DOHH2 (cell line): Measurements from ENCODE around the gene TAF4.

Source experiments
- H3F3A ChIP-seq: fragments of 200-600 bp; sonication (generic), shearing (Covaris generic); 2 replicates; pipeline ENCODE4 v1.6.0; 2016; ENCODE audit warnings: antibody characterized with exemption, mild to moderate bottlenecking; ENCODE audit not compliant: control insufficient read depth, insufficient read depth
- H3K27ac ChIP-seq: fragments of 200-600 bp; sonication (generic); 2 replicates; pipeline ENCODE4 v1.5.1; 2014; ENCODE audit warnings: low read depth, mild to moderate bottlenecking, low read length, moderate library complexity
- H3K27me3 ChIP-seq: fragments of 200-600 bp; sonication (generic); 2 replicates; pipeline ENCODE4 v1.6.1; 2014; ENCODE audit warnings: mild to moderate bottlenecking, low read length, mixed read lengths; ENCODE audit not compliant: control insufficient read depth
- H3K36me3 ChIP-seq: fragments of 200-600 bp; sonication (generic); 2 replicates; pipeline ENCODE4 v1.6.1; 2014; ENCODE audit warnings: mild to moderate bottlenecking, low read length, moderate library complexity, mixed read lengths; ENCODE audit not compliant: control insufficient read depth
- H3K4me1 ChIP-seq: fragments of 200-600 bp; sonication (generic); 2 replicates; pipeline ENCODE4 v1.6.1; 2014; ENCODE audit warnings: mild to moderate bottlenecking, low read length, mixed read lengths; ENCODE audit not compliant: control insufficient read depth
- H3K4me2 ChIP-seq: fragments of 200-600 bp; sonication (generic); 2 replicates; pipeline ENCODE4 v1.6.0; 2014; ENCODE audit warnings: mild to moderate bottlenecking, low read length, moderate library complexity
- H3K4me3 ChIP-seq: fragments of 200-600 bp; sonication (generic); 2 replicates; pipeline ENCODE4 v1.5.1; 2014; ENCODE audit warnings: mild to moderate bottlenecking, low read length, mixed read lengths
- H3K79me2 ChIP-seq: fragments of 200-600 bp; sonication (generic); 2 replicates; pipeline ENCODE4 v1.6.1; 2014; ENCODE audit warnings: mild to moderate bottlenecking, low read length, mixed read lengths; ENCODE audit not compliant: control insufficient read depth
- H3K9me2 ChIP-seq: fragments of 200-600 bp; sonication (generic); replicated peaks from 2 replicates; pipeline ENCODE4 v1.6.1; 2014; ENCODE audit warnings: mild to moderate bottlenecking, low read length, mixed read lengths; ENCODE audit not compliant: control insufficient read depth
- H3K9me3 ChIP-seq: fragments of 200-600 bp; sonication (generic); 2 replicates; pipeline ENCODE4 v1.6.1; 2014; ENCODE audit warnings: antibody characterized with exemption, low read length, mixed read lengths; ENCODE audit not compliant: control insufficient read depth, insufficient read depth
- H4K20me1 ChIP-seq: fragments of 200-600 bp; sonication (generic); 2 replicates; pipeline ENCODE4 v1.6.0; 2014; ENCODE audit warnings: low read depth, mild to moderate bottlenecking, antibody characterized with exemption, low read length, moderate library complexity; ENCODE audit not compliant: control insufficient read depth, insufficient read depth
- CTCF ChIP-seq: fragments of 200-600 bp; sonication (generic); IDR thresholded peaks from one replicate; pipeline ENCODE4 v1.5.1; 2014; ENCODE audit warnings: antibody characterized with exemption, mild to moderate bottlenecking, low read depth, low read length; ENCODE audit not compliant: poor library complexity, severe bottlenecking
- EZH2phosphoT487 ChIP-seq: fragments of 200-600 bp; sonication (generic); IDR thresholded peaks from 2 replicates; pipeline ENCODE4 v1.6.1; 2017; ENCODE audit warnings: borderline replicate concordance, mild to moderate bottlenecking, antibody characterized with exemption, low read length, moderate library complexity, mixed read lengths

The TAF4 gene

GRCh38 chr20:62018437-62019143, 47.1 kb downstream of the TAF4 start:
- no peaks in the 10 kb centered on the region for H3K27me3 ChIP-seq
- no peaks in the 10 kb centered on the region for H3K4me1 ChIP-seq
- H3F3A ChIP-seq, result no peaks in the 10 kb centered on the region
- H3K79me2 ChIP-seq, result peaks cover 88% of the 10 kb centered on the region
- H3K27ac ChIP-seq, result no peak overlapping the region
- no peak for TF ChIP-seq EZH2phosphoT487
- no peak for TF ChIP-seq CTCF
- H3K9me3 ChIP-seq, result no peaks in the 10 kb centered on the region
- no peak overlapping the region for H3K4me2 ChIP-seq
- H3K9me2 ChIP-seq, result no peaks in the 10 kb centered on the region
- H3K4me3 ChIP-seq, result no peak overlapping the region
- no peaks in the 10 kb centered on the region for H3K36me3 ChIP-seq
- peaks cover 4% of the 10 kb centered on the region; the same call in 1 of the 2 replicates for H4K20me1 ChIP-seq

- Histone ChIP-seq H3K9me3 (no peaks in the 10 kb centered on the region), H3K4me1 (peaks cover 5% of the 10 kb centered on the region), H3K27me3 (no peaks in the 10 kb centered on the region), H4K20me1 (no peaks in the 10 kb centered on the region), H3K9me2 (no peaks in the 10 kb centered on the region), H3F3A (no peaks in the 10 kb centered on the region), H3K4me3 (no peak overlapping the region), H3K36me3 (peaks cover 17% of the 10 kb centered on the region; the same call in 1 of the 2 replicates), H3K79me2 (peaks cover 62% of the 10 kb centered on the region), H3K4me2 (no peak overlapping the region), H3K27ac (no peak overlapping the region)
- no peak for TF ChIP-seq CTCF
- no peak for TF ChIP-seq EZH2phosphoT487
These were observed 50.0 kb downstream of the TAF4 start for GRCh38 chr20:62015540-62016288.

GRCh38 chr20:62014889-62015537, 50.7 kb downstream of the TAF4 start:
- peaks cover 61% of the 10 kb centered on the region for H3K79me2 ChIP-seq
- H3K4me1 ChIP-seq, result peaks cover 5% of the 10 kb centered on the region
- TF ChIP-seq EZH2phosphoT487 (no peak), CTCF (no peak)
- H3K27me3 ChIP-seq, result no peaks in the 10 kb centered on the region
- peaks cover 20% of the 10 kb centered on the region; the same call in 1 of the 2 replicates for H3K36me3 ChIP-seq
- no peak overlapping the region for H3K4me3 ChIP-seq
- H3F3A ChIP-seq, result no peaks in the 10 kb centered on the region
- H3K27ac ChIP-seq, result no peak overlapping the region
- no peak overlapping the region for H3K4me2 ChIP-seq
- H4K20me1 ChIP-seq, result no peaks in the 10 kb centered on the region
- H3K9me2 ChIP-seq, result no peaks in the 10 kb centered on the region
- H3K9me3 ChIP-seq, result no peaks in the 10 kb centered on the region
